Activated naive CD4-positive, alpha-beta T cell treated with anti-CD3 and anti-CD28 coated beads for 36 hours (primary cell): ENCODE data around the gene PRELP. TPM values are rescaled to one million over a fixed set of nuclear protein-coding genes. Genes with fewer than 3 reads are reported as not detected.

Source experiments
- CTCF ChIA-PET: fragments of 350-600 bp; sonication (Branson Sonifier 250); formaldehyde crosslinking; loops from one replicate; lab custom pipeline; 2021; ENCODE audit warnings: antibody characterized with exemption; lab: Charles Lee
- DNase-seq: peaks from one replicate; pipeline ENCODE4 v3.0.0-alpha.2; 2020
- H3K27ac Mint-ChIP-seq: one replicate; pipeline ENCODE4 v1.8.0; 2021; ENCODE audit warnings: mild to moderate bottlenecking, mixed read lengths
- H3K27me3 Mint-ChIP-seq: one replicate; pipeline ENCODE4 v1.8.0; 2021; ENCODE audit warnings: low read depth, mixed read lengths
- H3K36me3 Mint-ChIP-seq: one replicate; pipeline ENCODE4 v1.8.0; 2021; ENCODE audit warnings: low read depth, mixed read lengths
- H3K4me1 Mint-ChIP-seq: one replicate; pipeline ENCODE4 v1.8.0; 2021; ENCODE audit warnings: low read depth, mixed read lengths
- H3K4me3 Mint-ChIP-seq: one replicate; pipeline ENCODE4 v1.8.0; 2021; ENCODE audit warnings: mild to moderate bottlenecking, moderate library complexity, mixed read lengths
- H3K9me3 Mint-ChIP-seq: one replicate; pipeline ENCODE4 v1.8.0; 2021; ENCODE audit warnings: mixed read lengths
- intact Hi-C: fragments of 100-400 bp; cut with micrococcal nuclease; formaldehyde crosslinking; loops from one replicate; pipeline ENCODE4 v1.15.1; 2023
- total RNA-seq, 2 experiments: library from RNA; stranded (reverse); gene quantifications; one replicate each; pipeline ENCODE4 v1.2.3, GENCODE V29; 2021

Gene PRELP
- total RNA-seq, 2 experiments from 2014 or later = not detected

- DNase-seq = no peak
- H3K4me3 Mint-ChIP-seq = no peak overlapping the region
- H3K27me3 Mint-ChIP-seq = no peaks in the 10 kb centered on the region
- H3K4me1 Mint-ChIP-seq = peaks cover 2% of the 10 kb centered on the region
- no peaks in the 10 kb centered on the region for H3K36me3 Mint-ChIP-seq
- no peak overlapping the region for H3K27ac Mint-ChIP-seq
- H3K9me3 Mint-ChIP-seq = no peaks in the 10 kb centered on the region
- CTCF ChIA-PET = interaction anchor here (0.9 kb wide), 1 partner anchor 25 kb away, joined by 4 read pairs; no protein-coding TSS in a partner anchor
- intact Hi-C loops = no loop called here
Measured at GRCh38 chr1:203528976-203529835, 53.6 kb downstream of the PRELP start.

DNA sequence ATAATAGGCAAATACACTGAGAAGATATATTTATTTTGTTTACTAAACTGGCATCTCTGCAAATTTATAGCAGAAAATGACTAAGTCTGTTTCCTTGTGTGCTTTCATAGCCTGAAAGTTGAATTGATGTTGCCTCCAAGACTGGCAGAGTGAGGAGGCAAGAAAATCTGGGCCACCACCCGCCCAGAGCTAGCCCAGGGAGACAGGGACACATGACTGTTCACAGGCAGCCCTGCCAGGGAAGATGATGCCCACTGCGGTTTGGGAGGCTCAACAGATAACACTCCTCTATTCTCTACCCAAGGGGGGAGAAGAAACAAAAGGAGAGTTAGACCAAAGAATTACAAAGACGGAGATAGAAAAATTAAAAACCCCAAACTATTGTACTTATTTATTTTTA lies 55.5 kb downstream of the PRELP start:
- CTCF ChIA-PET = no interaction called here
- intact Hi-C loops = no loop called here
- H3K4me3 Mint-ChIP-seq = no peak overlapping the region
- H3K27ac Mint-ChIP-seq = no peak overlapping the region
- no peaks in the 10 kb centered on the region for H3K27me3 Mint-ChIP-seq
- no peak for DNase-seq
- H3K9me3 Mint-ChIP-seq = no peaks in the 10 kb centered on the region
- no peaks in the 10 kb centered on the region for H3K36me3 Mint-ChIP-seq
- peaks cover 2% of the 10 kb centered on the region for H3K4me1 Mint-ChIP-seq

DNA sequence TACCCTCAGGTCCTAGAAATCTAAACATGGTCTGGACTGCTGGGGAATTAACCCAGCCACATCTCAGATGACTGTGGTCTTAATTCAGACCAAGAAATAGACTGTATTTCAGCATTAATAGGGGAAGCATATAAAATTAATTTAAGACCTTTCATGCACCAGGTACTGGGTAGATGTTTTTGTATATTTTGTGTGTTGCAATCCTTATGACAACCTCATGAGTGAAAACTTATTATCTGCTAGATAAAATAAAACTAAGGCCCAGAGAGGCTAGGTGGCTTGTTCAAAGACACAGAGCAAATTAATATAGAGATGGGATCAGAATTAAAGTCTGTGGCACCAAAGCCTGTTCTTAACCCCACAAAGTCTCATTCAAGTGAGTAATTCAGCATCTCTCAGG lies 58.4 kb downstream of the PRELP start:
- Mint-ChIP-seq H3K4me3 (no peak overlapping the region), H3K36me3 (no peaks in the 10 kb centered on the region), H3K9me3 (no peaks in the 10 kb centered on the region), H3K4me1 (peaks cover 2% of the 10 kb centered on the region), H3K27ac (no peak overlapping the region), H3K27me3 (no peaks in the 10 kb centered on the region)
- intact Hi-C loops = no loop called here
- no peak for DNase-seq
- CTCF ChIA-PET = interaction anchor here (1.0 kb wide), 1 partner anchor 91 kb away, joined by 3 read pairs; no protein-coding TSS in a partner anchor

GRCh38 chr1:203534526-203534925 lies 58.9 kb downstream of the PRELP start:
- Mint-ChIP-seq H3K27ac (no peak overlapping the region), H3K9me3 (no peaks in the 10 kb centered on the region), H3K27me3 (no peaks in the 10 kb centered on the region), H3K4me3 (no peak overlapping the region), H3K4me1 (peaks cover 1% of the 10 kb centered on the region), H3K36me3 (no peaks in the 10 kb centered on the region)
- DNase-seq = no peak
- intact Hi-C loops = no loop called here
- CTCF ChIA-PET = no interaction called here

- CTCF ChIA-PET = no interaction called here
- Mint-ChIP-seq H3K9me3 (no peaks in the 10 kb centered on the region), H3K36me3 (no peaks in the 10 kb centered on the region), H3K27ac (no peak overlapping the region), H3K27me3 (no peaks in the 10 kb centered on the region), H3K4me1 (no peaks in the 10 kb centered on the region), H3K4me3 (no peak overlapping the region)
- DNase-seq = no peak
- intact Hi-C loops = no loop called here
Measured at GRCh38 chr1:203536575-203536974, 61.0 kb downstream of the PRELP start.

- CTCF ChIA-PET = interaction anchor here (1.6 kb wide), 1 partner anchor 33 kb away, joined by 3 read pairs; no protein-coding TSS in a partner anchor
- intact Hi-C loops = no loop called here
- DNase-seq = no peak
- H3K4me3 Mint-ChIP-seq = no peak overlapping the region
- no peaks in the 10 kb centered on the region for H3K36me3 Mint-ChIP-seq
- H3K27ac Mint-ChIP-seq = no peak overlapping the region
- no peaks in the 10 kb centered on the region for H3K4me1 Mint-ChIP-seq
- H3K27me3 Mint-ChIP-seq = no peaks in the 10 kb centered on the region
- no peaks in the 10 kb centered on the region for H3K9me3 Mint-ChIP-seq
Measured at GRCh38 chr1:203536980-203537455, 61.4 kb downstream of the PRELP start.

- no peaks in the 10 kb centered on the region for H3K9me3 Mint-ChIP-seq
- H3K27ac Mint-ChIP-seq = no peak overlapping the region
- no peaks in the 10 kb centered on the region for H3K27me3 Mint-ChIP-seq
- intact Hi-C loops = no loop called here
- no peaks in the 10 kb centered on the region for H3K36me3 Mint-ChIP-seq
- no peak overlapping the region for H3K4me3 Mint-ChIP-seq
- no peak for DNase-seq
- CTCF ChIA-PET = interaction anchor here (1.6 kb wide), 1 partner anchor 34 kb away, joined by 3 read pairs; no protein-coding TSS in a partner anchor
- no peaks in the 10 kb centered on the region for H3K4me1 Mint-ChIP-seq
Measured at GRCh38 chr1:203537806-203538464, 62.3 kb downstream of the PRELP start.

DNA sequence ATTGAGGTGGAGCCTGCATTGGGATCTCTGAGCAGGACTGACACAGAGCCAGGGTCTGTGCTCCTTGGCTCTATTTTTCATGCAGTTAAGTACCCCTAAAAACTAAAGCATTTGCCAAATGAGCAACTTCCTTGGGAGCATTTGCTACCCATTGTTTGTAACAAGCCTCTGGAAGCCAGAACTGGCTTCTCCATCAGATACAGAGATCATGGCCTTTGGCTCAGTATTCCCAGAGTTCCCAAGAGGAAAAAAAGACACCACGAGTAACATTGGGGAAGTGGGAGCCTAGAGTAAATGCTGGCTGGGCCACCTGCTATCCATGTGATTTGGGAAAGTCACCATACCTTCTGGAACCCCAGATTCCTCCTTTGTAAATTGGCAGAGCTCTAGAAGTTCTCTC lies 63.1 kb downstream of the PRELP start:
- DNase-seq = no peak
- Mint-ChIP-seq H3K27ac (no peak overlapping the region), H3K27me3 (no peaks in the 10 kb centered on the region), H3K4me1 (no peaks in the 10 kb centered on the region), H3K36me3 (no peaks in the 10 kb centered on the region), H3K4me3 (no peak overlapping the region), H3K9me3 (no peaks in the 10 kb centered on the region)
- CTCF ChIA-PET = interaction anchor here (1.6 kb wide), 1 partner anchor 35 kb away, joined by 3 read pairs; no protein-coding TSS in a partner anchor
- intact Hi-C loops = no loop called here

DNA sequence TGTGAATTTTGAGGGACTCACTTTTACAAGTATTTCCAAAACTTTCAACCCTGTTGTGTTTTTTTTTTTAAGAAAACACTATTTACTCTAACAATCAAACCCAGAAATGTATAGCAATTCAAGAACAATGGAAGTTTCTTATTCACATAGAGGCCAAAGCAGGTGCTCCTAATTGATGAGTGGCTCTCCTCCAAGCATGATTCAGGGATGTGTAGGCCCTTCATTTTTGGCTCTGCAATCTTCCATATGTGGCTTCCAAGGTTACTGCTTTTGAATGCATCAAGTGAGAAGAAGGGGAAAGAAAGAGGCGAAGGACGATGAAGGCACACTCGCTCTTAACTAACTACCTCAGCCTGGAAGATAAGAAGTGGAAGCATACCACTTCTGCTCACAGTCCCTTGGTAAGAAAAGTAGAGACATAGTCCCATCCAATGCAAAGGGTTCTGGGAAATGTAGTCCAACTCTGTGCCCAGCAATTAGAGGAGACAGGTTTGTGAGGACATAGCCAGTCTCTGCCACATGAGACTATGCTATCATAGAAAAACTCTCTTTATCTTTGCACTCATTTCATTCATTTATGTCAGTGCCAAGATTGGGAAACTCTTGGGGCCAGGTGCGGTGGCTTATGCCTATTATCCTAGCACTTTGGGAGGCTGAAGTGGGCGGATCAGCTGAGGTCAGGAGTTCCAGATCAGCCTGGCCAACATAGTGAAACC lies 64.4 kb downstream of the PRELP start:
- intact Hi-C loops = no loop called here
- Mint-ChIP-seq H3K36me3 (no peaks in the 10 kb centered on the region), H3K4me1 (no peaks in the 10 kb centered on the region), H3K27me3 (no peaks in the 10 kb centered on the region), H3K27ac (no peak overlapping the region), H3K9me3 (no peaks in the 10 kb centered on the region), H3K4me3 (no peak overlapping the region)
- no peak for DNase-seq
- CTCF ChIA-PET = no interaction called here

Other genes with a start within 250 kb of the PRELP start
- gene CHIT1, start 246.1 kb upstream of the PRELP start, total RNA-seq = 1 to 10 TPM; 1.1 to 1.3 TPM
- 100 to 1,000 TPM; 106 to 109 TPM for gene BTG2, start 170.3 kb upstream of the PRELP start, total RNA-seq
- gene FMOD, start 124.7 kb upstream of the PRELP start, total RNA-seq = 1 to 10 TPM; 5.3 to 5.8 TPM
- not detected for gene OPTC, start 18.3 kb downstream of the PRELP start, total RNA-seq
- 10 to 100 TPM; 17.7 to 19.6 TPM for gene ATP2B4, start 151.0 kb downstream of the PRELP start, total RNA-seq